ENCODE data around the gene FAM240B. TPM values are rescaled to one million over a fixed set of nuclear protein-coding genes. Genes with fewer than 3 reads are reported as not detected.
A peak's percentile ranks its signal among the peaks of the same experiment; 100 is the strongest.

Gene FAM240B
- total RNA-seq, 1 donor from 2014 or later = not detected

- no peak overlapping the region for H3K4me3 ChIP-seq (ENCODE audit: low read depth, low read length)
- TF ChIP-seq, protein P1, sequence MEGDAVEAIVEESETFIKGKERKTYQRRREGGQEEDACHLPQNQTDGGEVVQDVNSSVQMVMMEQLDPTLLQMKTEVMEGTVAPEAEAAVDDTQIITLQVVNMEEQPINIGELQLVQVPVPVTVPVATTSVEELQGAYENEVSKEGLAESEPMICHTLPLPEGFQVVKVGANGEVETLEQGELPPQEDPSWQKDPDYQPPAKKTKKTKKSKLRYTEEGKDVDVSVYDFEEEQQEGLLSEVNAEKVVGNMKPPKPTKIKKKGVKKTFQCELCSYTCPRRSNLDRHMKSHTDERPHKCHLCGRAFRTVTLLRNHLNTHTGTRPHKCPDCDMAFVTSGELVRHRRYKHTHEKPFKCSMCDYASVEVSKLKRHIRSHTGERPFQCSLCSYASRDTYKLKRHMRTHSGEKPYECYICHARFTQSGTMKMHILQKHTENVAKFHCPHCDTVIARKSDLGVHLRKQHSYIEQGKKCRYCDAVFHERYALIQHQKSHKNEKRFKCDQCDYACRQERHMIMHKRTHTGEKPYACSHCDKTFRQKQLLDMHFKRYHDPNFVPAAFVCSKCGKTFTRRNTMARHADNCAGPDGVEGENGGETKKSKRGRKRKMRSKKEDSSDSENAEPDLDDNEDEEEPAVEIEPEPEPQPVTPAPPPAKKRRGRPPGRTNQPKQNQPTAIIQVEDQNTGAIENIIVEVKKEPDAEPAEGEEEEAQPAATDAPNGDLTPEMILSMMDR (conservative IDR thresholded peaks at IDR 0.05; ENCODE audit: low read depth, low read length) = peak; percentile 77
- peak; percentile 18 for DNase-seq (ENCODE audit: low read depth)
Measured at GRCh38 chr9:38727497-38728001, 7.6 kb upstream of the FAM240B start.

DNA sequence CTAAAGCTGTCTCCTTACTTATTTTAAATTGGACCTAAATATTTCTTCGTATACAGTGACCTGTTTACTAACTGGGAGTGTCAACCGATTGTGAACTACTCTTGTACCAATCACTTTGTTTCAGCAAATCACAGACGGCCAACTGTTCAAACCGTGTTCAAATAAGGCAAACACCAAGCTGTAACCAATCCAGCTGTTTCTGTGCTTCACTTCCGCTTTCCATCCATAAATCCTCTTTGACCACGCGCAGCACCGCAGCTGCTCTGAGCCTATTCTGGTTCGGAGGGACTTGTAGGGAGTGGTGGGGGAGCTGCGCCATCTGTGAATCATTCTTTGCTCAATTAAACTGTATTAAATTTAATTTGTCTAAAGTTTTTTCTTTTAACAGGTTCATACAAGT, 4.8 kb upstream of the FAM240B start:
- TF ChIP-seq, protein P1 (conservative IDR thresholded peaks at IDR 0.05; ENCODE audit: low read depth, low read length) = no peak
- no peak overlapping the region for H3K4me3 ChIP-seq (ENCODE audit: low read depth, low read length)
- DNase-seq (ENCODE audit: low read depth) = no peak

DNA sequence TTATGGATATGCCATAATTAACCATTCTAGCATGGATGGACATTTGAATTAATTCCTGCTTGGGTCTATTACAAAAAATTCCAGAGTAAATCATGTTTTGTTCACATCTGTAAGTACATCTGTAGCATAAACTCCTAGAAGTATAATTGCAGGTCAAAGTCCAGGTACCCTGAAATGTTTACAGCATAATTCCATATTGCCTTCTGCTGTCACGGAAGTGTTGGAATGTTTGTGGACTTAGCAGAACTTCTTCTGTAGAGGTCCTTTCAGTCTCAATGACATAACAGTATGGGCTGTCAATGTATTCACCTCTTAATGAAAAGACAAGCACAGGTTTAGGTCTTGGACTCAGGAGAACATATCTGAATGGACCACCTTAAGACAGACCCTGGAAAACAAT, 1.8 kb downstream of the FAM240B start:
- DNase-seq (ENCODE audit: low read depth) = no peak
- TF ChIP-seq, protein P1 (conservative IDR thresholded peaks at IDR 0.05; ENCODE audit: low read depth, low read length) = no peak
- no peak overlapping the region for H3K4me3 ChIP-seq (ENCODE audit: low read depth, low read length)

DNA sequence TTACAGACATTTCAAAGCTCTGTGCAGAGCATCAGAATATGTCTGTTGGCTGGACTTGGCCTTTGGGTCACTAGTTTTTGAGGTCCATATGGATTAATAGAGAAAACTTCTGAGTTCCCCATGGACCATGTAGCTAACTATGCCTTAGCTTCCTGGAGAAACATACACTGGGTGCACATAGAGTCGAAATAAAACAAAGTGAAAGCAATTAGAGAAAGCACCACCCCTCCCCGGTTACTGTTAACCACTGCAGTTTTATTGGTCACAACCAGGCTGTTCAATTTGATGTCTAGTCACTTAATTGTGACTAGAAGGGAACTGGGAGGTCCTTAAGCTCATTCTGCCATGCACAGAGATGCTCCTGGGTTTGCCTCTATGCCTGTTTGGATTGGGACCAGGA, 4.2 kb downstream of the FAM240B start:
- DNase-seq (ENCODE audit: low read depth) = no peak
- TF ChIP-seq, protein P1 (conservative IDR thresholded peaks at IDR 0.05; ENCODE audit: low read depth, low read length) = no peak
- no peak overlapping the region for H3K4me3 ChIP-seq (ENCODE audit: low read depth, low read length)

DNA sequence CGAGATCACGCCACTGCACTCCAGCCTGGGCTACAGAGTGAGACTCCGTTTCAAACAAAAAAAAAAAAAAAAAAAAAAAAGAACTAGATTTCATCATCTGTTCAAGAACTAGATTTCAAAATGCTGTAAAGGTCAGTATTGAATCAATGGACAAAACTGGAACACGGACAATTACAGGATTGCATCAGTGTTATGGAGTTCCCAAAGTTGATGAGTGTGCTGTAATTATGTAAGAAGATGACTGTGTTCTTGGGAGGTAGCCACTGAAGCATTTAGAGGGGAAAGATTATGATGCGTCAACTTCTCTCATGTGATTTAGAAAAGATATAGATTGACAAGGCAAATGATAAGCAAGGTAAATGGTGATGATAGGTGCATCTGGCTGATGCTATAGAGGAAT, 6.5 kb downstream of the FAM240B start:
- H3K4me3 ChIP-seq (ENCODE audit: low read depth, low read length) = no peak overlapping the region
- DNase-seq (ENCODE audit: low read depth) = peak; percentile 96
- TF ChIP-seq, protein P1 (conservative IDR thresholded peaks at IDR 0.05; ENCODE audit: low read depth, low read length) = no peak

GRCh38 chr9:38708759-38709158, 11.2 kb downstream of the FAM240B start:
- no peak overlapping the region for H3K4me3 ChIP-seq (ENCODE audit: low read depth, low read length)
- TF ChIP-seq, protein P1 (conservative IDR thresholded peaks at IDR 0.05; ENCODE audit: low read depth, low read length) = no peak
- DNase-seq (ENCODE audit: low read depth) = no peak

- DNase-seq (ENCODE audit: low read depth) = no peak
- TF ChIP-seq, protein P1 (conservative IDR thresholded peaks at IDR 0.05; ENCODE audit: low read depth, low read length) = peak; percentile 61
- H3K4me3 ChIP-seq (ENCODE audit: low read depth, low read length) = no peak overlapping the region
Measured at GRCh38 chr9:38707885-38708637, 11.9 kb downstream of the FAM240B start.
